GM12864 (cell line): Measurements from ENCODE around the gene OTOF.

Experiments used
- DNase-seq: peaks from one replicate; pipeline ENCODE4 v3.0.0-alpha.2; 2011; ENCODE audit warnings: low read depth
- H3K4me3 ChIP-seq: 2 replicates; pipeline ENCODE4 v1.5.1; 2011; ENCODE audit warnings: mild to moderate bottlenecking, low read depth, low read length, control low read depth
- TF ChIP-seq, protein P1 (sequence below): IDR thresholded peaks from 2 replicates; pipeline ENCODE4 v1.5.1; 2011; ENCODE audit warnings: low read depth, mild to moderate bottlenecking, moderate library complexity, low read length, control low read depth, inconsistent platforms; ENCODE audit errors: missing control alignments

OTOF gene

DNA sequence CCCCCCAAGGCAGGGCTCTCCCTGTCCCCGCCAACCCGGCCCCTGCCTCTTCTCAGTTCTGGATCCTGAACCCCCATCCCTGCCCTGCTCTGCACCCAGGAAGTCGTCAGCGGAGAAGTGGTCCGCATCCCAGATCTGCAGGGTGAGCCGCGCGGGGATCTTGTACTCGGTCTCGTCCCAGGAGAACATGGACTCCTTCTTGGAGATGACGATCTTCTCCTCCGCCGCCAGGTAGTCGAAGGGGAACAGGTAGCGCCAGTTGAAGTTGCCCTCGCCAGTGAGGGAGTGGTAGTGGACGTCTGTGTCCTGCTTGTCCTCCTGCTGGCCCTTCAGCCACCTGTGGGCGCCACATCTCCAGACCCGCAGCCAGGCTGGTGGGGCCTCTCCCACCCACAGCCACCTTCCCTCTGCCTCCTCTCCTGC, 16.3 kb downstream of the OTOF start:
- TF ChIP-seq, protein P1, sequence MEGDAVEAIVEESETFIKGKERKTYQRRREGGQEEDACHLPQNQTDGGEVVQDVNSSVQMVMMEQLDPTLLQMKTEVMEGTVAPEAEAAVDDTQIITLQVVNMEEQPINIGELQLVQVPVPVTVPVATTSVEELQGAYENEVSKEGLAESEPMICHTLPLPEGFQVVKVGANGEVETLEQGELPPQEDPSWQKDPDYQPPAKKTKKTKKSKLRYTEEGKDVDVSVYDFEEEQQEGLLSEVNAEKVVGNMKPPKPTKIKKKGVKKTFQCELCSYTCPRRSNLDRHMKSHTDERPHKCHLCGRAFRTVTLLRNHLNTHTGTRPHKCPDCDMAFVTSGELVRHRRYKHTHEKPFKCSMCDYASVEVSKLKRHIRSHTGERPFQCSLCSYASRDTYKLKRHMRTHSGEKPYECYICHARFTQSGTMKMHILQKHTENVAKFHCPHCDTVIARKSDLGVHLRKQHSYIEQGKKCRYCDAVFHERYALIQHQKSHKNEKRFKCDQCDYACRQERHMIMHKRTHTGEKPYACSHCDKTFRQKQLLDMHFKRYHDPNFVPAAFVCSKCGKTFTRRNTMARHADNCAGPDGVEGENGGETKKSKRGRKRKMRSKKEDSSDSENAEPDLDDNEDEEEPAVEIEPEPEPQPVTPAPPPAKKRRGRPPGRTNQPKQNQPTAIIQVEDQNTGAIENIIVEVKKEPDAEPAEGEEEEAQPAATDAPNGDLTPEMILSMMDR: no peak
- no peak for DNase-seq
- no peak overlapping the region for H3K4me3 ChIP-seq

- no peak overlapping the region for H3K4me3 ChIP-seq
- no peak for DNase-seq
- TF ChIP-seq, protein P1: no peak
Observed at GRCh38 chr2:26460613-26461031, 17.3 kb downstream of the OTOF start.

DNA sequence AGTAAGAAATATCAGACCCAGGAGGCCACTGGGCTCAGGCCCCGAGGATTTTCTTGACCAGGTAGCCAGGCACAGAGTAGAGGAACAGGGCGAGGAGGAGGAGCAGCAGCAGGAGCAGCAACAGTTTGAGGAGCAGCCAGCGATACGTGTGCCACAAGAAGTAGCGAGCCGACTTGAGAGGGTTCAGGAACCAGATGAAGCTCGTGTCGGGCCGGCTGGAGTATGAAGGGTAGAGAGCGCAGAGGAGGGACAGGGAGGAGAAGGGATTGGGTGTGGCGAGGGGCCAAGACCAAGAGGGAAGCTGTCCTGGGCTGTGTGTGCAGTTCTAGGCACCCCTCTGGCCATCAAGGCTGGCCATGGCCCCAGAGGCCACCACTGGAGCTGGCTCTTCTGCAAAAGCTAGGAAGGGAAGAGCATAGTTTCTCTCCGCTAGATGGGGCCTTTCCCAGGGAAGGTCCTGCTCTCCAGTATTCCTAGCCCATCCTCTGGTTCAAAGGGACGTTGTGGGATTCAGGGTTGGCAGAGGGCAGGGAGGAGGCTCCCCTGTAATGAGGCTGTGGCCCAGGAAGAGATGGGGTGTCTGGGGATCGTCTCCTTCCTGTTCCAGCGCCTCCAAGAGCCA, 17.8 kb downstream of the OTOF start:
- no peak overlapping the region for H3K4me3 ChIP-seq
- TF ChIP-seq, protein P1: no peak
- DNase-seq: no peak

DNA sequence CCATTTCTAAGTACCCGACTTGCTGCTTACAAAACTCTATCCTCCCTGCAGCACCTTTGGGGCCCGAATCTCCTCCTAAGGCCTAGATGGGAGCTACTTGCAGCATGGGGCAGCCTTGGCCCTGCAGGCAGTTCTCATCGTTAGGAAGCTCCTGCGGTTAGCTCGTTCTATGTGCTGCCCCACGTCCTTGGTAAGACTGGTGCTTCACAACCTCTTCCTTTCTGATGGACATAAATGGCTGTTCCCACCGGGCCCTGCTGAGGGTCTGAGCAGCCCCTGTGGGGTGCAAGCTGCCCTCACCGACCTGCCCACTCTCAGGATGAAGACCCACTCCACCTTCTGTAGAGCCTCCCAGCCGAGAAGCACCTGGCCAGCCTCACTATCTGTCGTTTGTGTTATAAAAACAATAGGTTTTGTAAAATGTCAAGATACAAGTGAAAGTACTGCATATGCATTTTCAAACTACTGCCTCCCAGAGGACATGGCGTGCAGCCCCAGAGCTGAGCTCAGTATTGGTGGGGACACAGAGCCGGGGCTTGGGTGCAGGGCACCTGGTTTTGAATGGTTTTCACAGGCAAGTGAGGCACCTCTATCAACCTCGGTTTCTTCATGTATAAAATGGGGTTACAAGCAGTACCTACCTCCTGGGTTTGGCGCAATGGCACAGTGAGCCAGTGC, 19.4 kb downstream of the OTOF start:
- no peak overlapping the region for H3K4me3 ChIP-seq
- no peak for DNase-seq
- TF ChIP-seq, protein P1: peak; percentile 2

DNA sequence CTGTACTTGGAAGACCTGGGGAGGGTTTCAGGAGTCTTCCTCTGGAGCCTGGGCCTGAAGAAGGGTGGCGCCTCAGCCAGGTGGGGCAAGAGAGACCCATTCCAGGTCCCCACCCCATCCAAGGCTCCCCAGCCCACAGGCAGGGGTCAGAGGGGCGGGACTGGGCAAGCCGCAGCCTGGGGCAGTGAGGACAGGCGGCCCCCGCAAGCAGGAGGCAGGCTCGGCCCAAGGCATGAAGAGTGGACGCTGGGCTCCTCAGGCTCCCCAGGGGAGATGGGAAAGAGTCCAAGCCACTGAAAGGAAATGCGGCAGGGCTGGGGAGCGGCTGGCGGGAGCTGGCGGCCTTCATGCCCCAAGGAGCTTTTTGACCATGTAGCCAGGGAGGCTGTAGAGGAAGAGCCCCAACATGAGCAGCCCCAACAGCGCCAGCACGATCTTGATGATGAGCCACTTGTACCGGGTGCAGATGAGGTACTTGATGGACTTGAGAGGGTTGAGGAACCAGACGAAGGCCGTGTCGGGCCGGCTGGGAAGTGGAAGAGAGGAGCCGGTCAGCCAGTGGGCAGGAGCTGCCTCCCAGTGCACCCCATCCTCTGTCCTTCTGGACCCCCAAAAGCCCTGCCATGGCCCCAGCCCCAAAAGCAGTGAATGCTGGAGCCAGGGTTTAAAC, 20.1 kb downstream of the OTOF start:
- TF ChIP-seq, protein P1: no peak
- DNase-seq: no peak

DNA sequence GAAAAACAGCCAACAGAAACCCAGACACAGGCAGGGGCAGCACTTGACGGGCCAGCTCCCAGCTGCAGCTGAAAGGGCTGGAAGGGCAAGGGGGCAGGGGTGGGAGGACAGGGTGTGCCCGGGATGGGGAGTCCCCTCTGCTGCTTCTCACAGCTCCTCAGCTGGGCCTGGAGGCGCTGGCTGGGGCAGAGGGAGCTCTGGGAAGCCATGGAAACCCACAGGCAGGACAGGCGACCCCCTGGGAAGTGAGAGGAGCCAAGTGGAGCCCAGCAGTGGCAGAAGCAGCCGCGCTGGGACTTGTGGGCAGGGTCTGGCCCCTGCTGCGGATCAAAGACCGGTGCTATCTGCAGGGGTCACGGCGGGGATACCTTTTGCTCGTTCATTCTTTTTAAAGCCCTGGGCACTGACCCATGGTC, 20.7 kb downstream of the OTOF start:
- DNase-seq: no peak
- TF ChIP-seq, protein P1: no peak
- H3K4me3 ChIP-seq: no peak overlapping the region

More for the DNA sequence above, 20.1 kb downstream of the OTOF start:
- H3K4me3 ChIP-seq: no peak overlapping the region
